ENCODE measurements around the gene FAM171A1.
"Not testable (repeated sequence)": the region's sequence is repeated elsewhere in the genome, so short reads cannot be mapped to it uniquely, and the experiment has no call there.

The FAM171A1 gene

DNA sequence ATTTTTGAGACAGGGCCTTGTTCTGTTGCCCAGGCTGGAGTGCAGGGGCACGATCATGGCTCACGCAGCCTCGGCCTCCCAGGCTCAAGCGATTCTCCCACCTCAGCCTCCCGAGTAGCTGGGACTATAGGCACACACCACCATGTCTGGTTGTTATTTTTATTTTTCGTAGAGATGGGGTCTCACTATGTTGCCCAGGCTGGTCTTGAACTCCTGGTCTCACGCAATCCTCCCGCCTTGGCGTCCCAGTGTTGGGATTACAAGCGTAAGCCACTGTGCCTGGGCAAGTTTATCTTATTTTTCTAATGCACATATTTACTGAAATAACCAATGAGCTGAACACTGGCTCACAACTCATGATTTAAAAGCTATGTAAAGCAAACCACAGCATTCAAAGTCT is 61.9 kb downstream of the FAM171A1 start:
- Histone ChIP-seq H3K36me3 (ENCODE audit: control insufficient read depth, insufficient read depth, low read length) (no peaks in the 10 kb centered on the region), H3K9ac (ENCODE audit: low read length) (no peak overlapping the region), H3K4me1 (ENCODE audit: control insufficient read depth, insufficient read depth, low read length) (peaks cover 17% of the 10 kb centered on the region), H3K9me3 (ENCODE audit: control insufficient read depth, low read length) (no peaks in the 10 kb centered on the region), H3K27me3 (ENCODE audit: control insufficient read depth, insufficient read depth, low read length) (no peaks in the 10 kb centered on the region), H3K4me3 (ENCODE audit: low read length) (no peak overlapping the region)

GRCh38 chr10:15306735-15307280 is 64.3 kb downstream of the FAM171A1 start:
- Histone ChIP-seq H3K27me3 (ENCODE audit: control insufficient read depth, insufficient read depth, low read length) (no peaks in the 10 kb centered on the region), H3K4me1 (ENCODE audit: control insufficient read depth, insufficient read depth, low read length) (peaks cover 7% of the 10 kb centered on the region), H3K4me3 (ENCODE audit: low read length) (no peak overlapping the region), H3K9me3 (ENCODE audit: control insufficient read depth, low read length) (no peaks in the 10 kb centered on the region), H3K9ac (ENCODE audit: low read length) (no peak overlapping the region), H3K36me3 (ENCODE audit: control insufficient read depth, insufficient read depth, low read length) (no peaks in the 10 kb centered on the region)

DNA sequence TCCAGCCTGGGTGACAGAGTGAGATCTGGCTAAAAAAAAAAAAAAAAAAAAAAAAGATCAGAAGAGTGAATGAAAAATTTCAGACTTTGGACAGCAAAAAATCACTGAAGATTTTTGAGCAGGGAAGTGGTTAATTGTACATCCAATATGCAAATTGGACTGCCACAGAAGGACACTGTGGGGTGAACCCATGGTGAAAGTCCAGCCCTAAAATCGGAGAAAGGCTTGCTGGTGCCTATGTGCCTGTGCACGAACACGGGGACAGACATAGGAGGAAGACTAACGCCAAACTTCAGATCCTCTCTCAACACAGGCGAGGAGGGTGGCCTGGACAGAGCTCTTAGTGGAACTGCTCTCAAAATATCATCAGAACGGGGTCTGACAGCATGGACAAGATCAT is 65.5 kb downstream of the FAM171A1 start:
- peaks cover 5% of the 10 kb centered on the region for H3K4me1 ChIP-seq (ENCODE audit: control insufficient read depth, insufficient read depth, low read length)
- H3K9me3 ChIP-seq (ENCODE audit: control insufficient read depth, low read length) = no peaks in the 10 kb centered on the region
- no peaks in the 10 kb centered on the region for H3K36me3 ChIP-seq (ENCODE audit: control insufficient read depth, insufficient read depth, low read length)
- no peak overlapping the region for H3K4me3 ChIP-seq (ENCODE audit: low read length)
- no peak overlapping the region for H3K9ac ChIP-seq (ENCODE audit: low read length)
- H3K27me3 ChIP-seq (ENCODE audit: control insufficient read depth, insufficient read depth, low read length) = no peaks in the 10 kb centered on the region

GRCh38 chr10:15305161-15305560 is 65.9 kb downstream of the FAM171A1 start:
- H3K9me3 ChIP-seq (ENCODE audit: control insufficient read depth, low read length) = no peaks in the 10 kb centered on the region
- H3K9ac ChIP-seq (ENCODE audit: low read length) = no peak overlapping the region
- H3K4me3 ChIP-seq (ENCODE audit: low read length) = no peak overlapping the region
- H3K36me3 ChIP-seq (ENCODE audit: control insufficient read depth, insufficient read depth, low read length) = no peaks in the 10 kb centered on the region
- H3K27me3 ChIP-seq (ENCODE audit: control insufficient read depth, insufficient read depth, low read length) = no peaks in the 10 kb centered on the region
- peaks cover 5% of the 10 kb centered on the region for H3K4me1 ChIP-seq (ENCODE audit: control insufficient read depth, insufficient read depth, low read length)

- not testable (repeated sequence) for H3K4me3 ChIP-seq (ENCODE audit: low read length); H3K4me1 ChIP-seq (ENCODE audit: control insufficient read depth, insufficient read depth, low read length); H3K9me3 ChIP-seq (ENCODE audit: control insufficient read depth, low read length); H3K27me3 ChIP-seq (ENCODE audit: control insufficient read depth, insufficient read depth, low read length); H3K36me3 ChIP-seq (ENCODE audit: control insufficient read depth, insufficient read depth, low read length); H3K9ac ChIP-seq (ENCODE audit: low read length)
Observed at GRCh38 chr10:15302188-15302956, 68.7 kb downstream of the FAM171A1 start.

DNA sequence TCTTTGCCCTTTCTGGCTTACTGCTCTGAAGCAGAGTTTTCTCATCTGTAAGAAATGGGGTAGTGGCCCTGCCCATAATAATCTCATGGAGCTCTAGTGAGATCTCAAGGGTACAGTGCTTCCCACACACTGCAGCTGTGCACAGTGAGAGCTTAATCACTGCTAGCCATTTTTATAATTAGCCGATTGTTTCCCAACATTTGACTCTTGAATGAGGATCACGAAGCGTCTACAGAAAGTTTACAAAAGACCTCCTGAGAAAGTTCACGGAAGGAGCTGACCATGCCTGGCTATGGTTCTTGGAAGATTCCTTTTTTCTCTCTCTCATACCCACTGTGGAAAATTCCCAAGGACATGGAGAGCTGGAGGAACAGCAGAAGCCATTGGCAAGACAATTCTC is 70.4 kb downstream of the FAM171A1 start:
- Histone ChIP-seq H3K4me1 (ENCODE audit: control insufficient read depth, insufficient read depth, low read length) (no peaks in the 10 kb centered on the region), H3K36me3 (ENCODE audit: control insufficient read depth, insufficient read depth, low read length) (no peaks in the 10 kb centered on the region), H3K9ac (ENCODE audit: low read length) (no peak overlapping the region), H3K27me3 (ENCODE audit: control insufficient read depth, insufficient read depth, low read length) (no peaks in the 10 kb centered on the region), H3K4me3 (ENCODE audit: low read length) (no peak overlapping the region), H3K9me3 (ENCODE audit: control insufficient read depth, low read length) (no peaks in the 10 kb centered on the region)

DNA sequence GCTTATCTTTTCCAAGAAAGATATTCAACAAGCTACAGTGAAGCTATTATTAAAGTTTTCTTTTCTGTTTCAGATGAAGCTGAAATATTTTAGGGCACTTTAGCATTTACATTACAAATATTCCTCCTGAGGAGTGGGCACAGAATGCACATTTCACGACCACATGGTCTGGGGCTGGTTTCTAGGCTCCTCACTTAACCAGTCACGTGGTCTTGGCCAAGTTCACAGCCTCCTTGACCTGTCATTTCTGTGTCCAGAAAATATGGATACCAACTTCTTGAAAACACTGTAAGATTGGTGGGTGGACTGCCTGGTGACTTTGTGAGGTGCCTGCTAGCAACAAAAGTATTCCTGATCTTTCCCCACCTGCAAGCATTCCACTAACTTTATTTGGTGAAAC is 70.9 kb downstream of the FAM171A1 start:
- Histone ChIP-seq H3K4me1 (ENCODE audit: control insufficient read depth, insufficient read depth, low read length) (no peaks in the 10 kb centered on the region), H3K4me3 (ENCODE audit: low read length) (no peak overlapping the region), H3K36me3 (ENCODE audit: control insufficient read depth, insufficient read depth, low read length) (no peaks in the 10 kb centered on the region), H3K27me3 (ENCODE audit: control insufficient read depth, insufficient read depth, low read length) (no peaks in the 10 kb centered on the region), H3K9me3 (ENCODE audit: control insufficient read depth, low read length) (no peaks in the 10 kb centered on the region), H3K9ac (ENCODE audit: low read length) (no peak overlapping the region)

GRCh38 chr10:15296701-15297100 is 74.4 kb downstream of the FAM171A1 start:
- no peaks in the 10 kb centered on the region for H3K9me3 ChIP-seq (ENCODE audit: control insufficient read depth, low read length)
- no peaks in the 10 kb centered on the region for H3K27me3 ChIP-seq (ENCODE audit: control insufficient read depth, insufficient read depth, low read length)
- H3K4me1 ChIP-seq (ENCODE audit: control insufficient read depth, insufficient read depth, low read length) = no peaks in the 10 kb centered on the region

DNA sequence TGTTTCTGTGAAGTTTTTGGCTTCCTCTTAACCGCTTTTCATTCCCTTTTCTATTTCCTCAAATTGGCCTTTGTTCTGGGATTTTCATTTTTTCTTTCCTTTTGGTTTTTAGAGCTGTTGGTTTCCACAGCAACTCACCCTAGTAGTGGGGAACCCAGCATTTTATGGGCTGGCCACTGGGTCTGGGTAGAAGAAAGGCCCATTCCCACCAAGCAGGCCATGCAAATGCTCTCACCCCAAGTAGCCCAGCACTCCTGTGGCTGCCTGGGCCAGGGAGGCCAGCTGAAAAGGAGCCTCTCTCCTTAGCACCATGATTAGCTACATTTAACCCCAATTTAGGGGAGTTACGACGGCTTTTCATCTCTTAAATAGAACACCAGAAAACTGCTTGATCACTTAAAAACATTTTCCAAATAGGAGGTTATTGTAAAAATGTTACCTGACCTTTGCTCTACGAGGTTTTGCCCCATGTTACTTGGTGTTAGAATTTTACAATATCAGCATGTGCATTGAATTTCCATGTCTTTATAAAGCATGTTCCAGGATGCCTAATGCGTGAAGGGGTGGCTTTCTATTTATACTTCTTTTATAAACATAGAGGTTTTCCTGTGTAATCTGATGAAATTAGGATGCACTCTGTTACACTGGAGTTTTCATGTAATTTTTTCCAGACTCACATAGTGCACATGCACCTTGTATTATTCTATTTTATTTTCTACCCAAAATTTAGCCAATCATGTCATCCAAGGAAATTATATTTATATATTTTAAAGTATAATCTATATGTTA is 75.4 kb downstream of the FAM171A1 start:
- H3K9me3 ChIP-seq (ENCODE audit: control insufficient read depth, low read length) = no peaks in the 10 kb centered on the region
- H3K4me1 ChIP-seq (ENCODE audit: control insufficient read depth, insufficient read depth, low read length) = no peaks in the 10 kb centered on the region
- no peaks in the 10 kb centered on the region for H3K27me3 ChIP-seq (ENCODE audit: control insufficient read depth, insufficient read depth, low read length)
- H3K4me3 ChIP-seq (ENCODE audit: low read length) = no peak overlapping the region
- no peaks in the 10 kb centered on the region for H3K36me3 ChIP-seq (ENCODE audit: control insufficient read depth, insufficient read depth, low read length)
- H3K9ac ChIP-seq (ENCODE audit: low read length) = no peak overlapping the region

More at GRCh38 chr10:15296701-15297100, 74.4 kb downstream of the FAM171A1 start:
- H3K36me3 ChIP-seq (ENCODE audit: control insufficient read depth, insufficient read depth, low read length) = no peaks in the 10 kb centered on the region
- H3K9ac ChIP-seq (ENCODE audit: low read length) = no peak overlapping the region
- H3K4me3 ChIP-seq (ENCODE audit: low read length) = no peak overlapping the region

- Histone ChIP-seq H3K4me1 (ENCODE audit: control insufficient read depth, insufficient read depth, low read length) (no peaks in the 10 kb centered on the region), H3K4me3 (ENCODE audit: low read length) (no peak overlapping the region), H3K9ac (ENCODE audit: low read length) (no peak overlapping the region), H3K27me3 (ENCODE audit: control insufficient read depth, insufficient read depth, low read length) (no peaks in the 10 kb centered on the region), H3K9me3 (ENCODE audit: control insufficient read depth, low read length) (no peaks in the 10 kb centered on the region), H3K36me3 (ENCODE audit: control insufficient read depth, insufficient read depth, low read length) (no peaks in the 10 kb centered on the region)
Observed at GRCh38 chr10:15293862-15294842, 76.9 kb downstream of the FAM171A1 start.

- Histone ChIP-seq H3K27me3 (ENCODE audit: control insufficient read depth, insufficient read depth, low read length) (no peaks in the 10 kb centered on the region), H3K9me3 (ENCODE audit: control insufficient read depth, low read length) (no peaks in the 10 kb centered on the region), H3K4me1 (ENCODE audit: control insufficient read depth, insufficient read depth, low read length) (no peaks in the 10 kb centered on the region), H3K36me3 (ENCODE audit: control insufficient read depth, insufficient read depth, low read length) (no peaks in the 10 kb centered on the region), H3K4me3 (ENCODE audit: low read length) (no peak overlapping the region), H3K9ac (ENCODE audit: low read length) (no peak overlapping the region)
Observed at GRCh38 chr10:15290671-15291070, 80.4 kb downstream of the FAM171A1 start.

Data from mucosa of stomach (tissue), 1 donor.